SJCRH30 (cell line): ENCODE results near the gene OSBPL9. TPM values are rescaled to one million over a fixed set of nuclear protein-coding genes. Genes with fewer than 3 reads are reported as not detected.
"Not testable (repeated sequence)": the region's sequence is repeated elsewhere in the genome, so short reads cannot be mapped to it uniquely, and the experiment has no call there.

Experiments
- DNase-seq, 2 experiments: peaks; one replicate each; pipeline ENCODE4 v3.0.0-alpha.2; 2015 to 2020
- H3K27ac ChIP-seq: fragments of 250-450 bp; sonication (Bioruptor Pico); 2 replicates; pipeline ENCODE4 v1.5.1; 2020; ENCODE audit warnings: mild to moderate bottlenecking, moderate library complexity
- H3K27me3 ChIP-seq: fragments of 250-450 bp; sonication (Bioruptor Pico); 2 replicates; pipeline ENCODE4 v1.5.1; 2020; ENCODE audit warnings: mild to moderate bottlenecking, moderate library complexity
- H3K36me3 ChIP-seq: fragments of 250-450 bp; sonication (Bioruptor Pico); 2 replicates; pipeline ENCODE4 v1.5.1; 2020; ENCODE audit warnings: mild to moderate bottlenecking, moderate library complexity
- H3K4me1 ChIP-seq: fragments of 250-450 bp; sonication (Bioruptor Pico); 2 replicates; pipeline ENCODE4 v1.5.1; 2020; ENCODE audit warnings: mild to moderate bottlenecking, moderate library complexity
- H3K4me3 ChIP-seq: fragments of 250-450 bp; sonication (Bioruptor Pico); 2 replicates; pipeline ENCODE4 v1.5.1; 2020; ENCODE audit warnings: mild to moderate bottlenecking, moderate library complexity
- H3K9me3 ChIP-seq: fragments of 250-450 bp; sonication (Bioruptor Pico); replicated peaks from 2 replicates; pipeline ENCODE4 v1.5.1; 2020; ENCODE audit warnings: mild to moderate bottlenecking, moderate library complexity
- total RNA-seq: library from RNA; depleted of rRNA; stranded (reverse); fragments of >200 nt; shearing (Covaris generic); gene quantifications from 2 replicates; pipeline ENCODE4 v1.2.3, GENCODE V29; 2014

The OSBPL9 gene
- total RNA-seq, 1 experiment from 2014 or later, result 147 TPM

DNA sequence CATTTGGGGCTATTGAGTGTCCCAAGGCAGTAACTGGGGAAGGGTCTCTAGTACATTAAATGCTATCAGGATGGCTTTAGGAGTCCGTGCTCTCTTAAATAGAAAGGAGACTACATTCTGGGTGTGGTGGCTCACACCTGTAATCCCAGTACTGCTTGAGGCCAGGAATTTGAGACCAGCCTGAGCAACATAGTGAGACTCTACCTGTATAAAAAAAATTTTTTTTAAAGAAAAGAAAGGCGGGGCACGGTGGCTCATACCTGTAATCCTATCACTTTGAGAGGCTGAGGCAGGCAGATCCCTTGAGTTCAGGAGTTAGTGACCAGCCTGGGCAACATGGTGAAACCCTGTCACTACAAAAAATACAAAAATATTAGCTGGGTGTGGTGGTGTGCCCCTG, 21.5 kb downstream of the OSBPL9 start:
- H3K36me3 ChIP-seq, result 0 out of 2 replicates have a peak, but pooled peaks cover 3% of the 10 kb centered on the region
- H3K27me3 ChIP-seq, result no peaks in the 10 kb centered on the region
- no peak overlapping the region for H3K27ac ChIP-seq
- no peaks in the 10 kb centered on the region for H3K9me3 ChIP-seq
- no peak for DNase-seq
- peaks cover 4% of the 10 kb centered on the region; the same call in 1 of the 2 replicates for H3K4me1 ChIP-seq
- no peak overlapping the region for H3K4me3 ChIP-seq

- H3K4me3 ChIP-seq, result no peak overlapping the region
Observed at GRCh38 chr1:51639694-51640093, 22.8 kb downstream of the OSBPL9 start.

GRCh38 chr1:51641096-51641495, 24.2 kb downstream of the OSBPL9 start:
- Histone ChIP-seq H3K27ac (no peak overlapping the region), H3K27me3 (no peaks in the 10 kb centered on the region), H3K9me3 (no peaks in the 10 kb centered on the region), H3K4me1 (peaks cover 4% of the 10 kb centered on the region; the same call in 1 of the 2 replicates), H3K4me3 (no peak overlapping the region), H3K36me3 (0 out of 2 replicates have a peak, but pooled peaks cover 3% of the 10 kb centered on the region)
- DNase-seq, result no peak

More at GRCh38 chr1:51639694-51640093, 22.8 kb downstream of the OSBPL9 start:
- Histone ChIP-seq H3K4me1 (peaks cover 4% of the 10 kb centered on the region; the same call in 1 of the 2 replicates), H3K36me3 (0 out of 2 replicates have a peak, but pooled peaks cover 3% of the 10 kb centered on the region), H3K9me3 (no peaks in the 10 kb centered on the region), H3K27ac (no peak overlapping the region), H3K27me3 (no peaks in the 10 kb centered on the region)
- no peak for DNase-seq

DNA sequence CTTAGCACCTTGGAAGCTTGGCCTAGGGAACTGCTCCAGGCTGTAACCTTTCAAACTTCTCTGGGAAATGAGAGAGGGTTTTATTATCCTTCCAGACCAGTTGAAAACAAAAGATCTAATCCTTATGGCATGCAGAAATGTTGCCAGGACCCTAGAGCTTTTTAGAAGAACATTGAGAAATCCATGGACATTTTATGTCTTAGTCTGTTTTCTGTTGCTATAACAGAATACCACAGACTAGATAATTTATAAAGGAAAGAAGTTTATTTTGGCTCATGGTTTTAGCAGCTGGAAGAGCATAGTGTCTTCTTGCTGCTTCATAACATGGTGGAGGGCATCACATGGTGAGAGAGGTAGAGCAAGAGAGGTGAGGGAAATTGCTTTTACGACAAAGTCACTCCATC, 25.8 kb downstream of the OSBPL9 start:
- Histone ChIP-seq H3K4me3 (no peak overlapping the region), H3K4me1 (no peaks in the 10 kb centered on the region; the same call in 1 of the 2 replicates), H3K9me3 (no peaks in the 10 kb centered on the region), H3K27me3 (no peaks in the 10 kb centered on the region), H3K27ac (no peak overlapping the region), H3K36me3 (0 out of 2 replicates have a peak, but pooled peaks cover 3% of the 10 kb centered on the region)
- DNase-seq, result no peak

- H3K4me3 ChIP-seq, result no peak overlapping the region
- no peak for DNase-seq
- H3K36me3 ChIP-seq, result 0 out of 2 replicates have a peak, but pooled peaks cover 3% of the 10 kb centered on the region
- H3K27me3 ChIP-seq, result no peaks in the 10 kb centered on the region
- H3K9me3 ChIP-seq, result no peaks in the 10 kb centered on the region
- no peak overlapping the region for H3K27ac ChIP-seq
- no peaks in the 10 kb centered on the region for H3K4me1 ChIP-seq
Observed at GRCh38 chr1:51643362-51643761, 26.5 kb downstream of the OSBPL9 start.

- no peaks in the 10 kb centered on the region for H3K9me3 ChIP-seq
- H3K27ac ChIP-seq, result no peak overlapping the region
- DNase-seq, result no peak
- no peaks in the 10 kb centered on the region for H3K4me1 ChIP-seq
- H3K27me3 ChIP-seq, result no peaks in the 10 kb centered on the region
- H3K4me3 ChIP-seq, result no peak overlapping the region
- H3K36me3 ChIP-seq, result 0 out of 2 replicates have a peak, but pooled peaks cover 3% of the 10 kb centered on the region
Observed at GRCh38 chr1:51644020-51644419, 27.1 kb downstream of the OSBPL9 start.

GRCh38 chr1:51644533-51645197, 27.8 kb downstream of the OSBPL9 start:
- no peak overlapping the region for H3K27ac ChIP-seq
- no peak for DNase-seq

GRCh38 chr1:51646592-51646991, 29.7 kb downstream of the OSBPL9 start:
- H3K4me3 ChIP-seq, H3K36me3 ChIP-seq, H3K27ac ChIP-seq, H3K9me3 ChIP-seq, H3K4me1 ChIP-seq, DNase-seq, H3K27me3 ChIP-seq: not testable (repeated sequence)

More at GRCh38 chr1:51644533-51645197, 27.8 kb downstream of the OSBPL9 start:
- no peaks in the 10 kb centered on the region for H3K9me3 ChIP-seq
- H3K27me3 ChIP-seq, result no peaks in the 10 kb centered on the region
- no peak overlapping the region for H3K4me3 ChIP-seq
- H3K4me1 ChIP-seq, result no peaks in the 10 kb centered on the region
- 0 out of 2 replicates have a peak, but pooled peaks cover 3% of the 10 kb centered on the region for H3K36me3 ChIP-seq

- no peak overlapping the region for H3K4me3 ChIP-seq
- no peak overlapping the region for H3K27ac ChIP-seq
- peak in 1 of 2 experiments; percentile 6 for DNase-seq
Observed at GRCh38 chr1:51648180-51649109, 31.6 kb downstream of the OSBPL9 start.

DNA sequence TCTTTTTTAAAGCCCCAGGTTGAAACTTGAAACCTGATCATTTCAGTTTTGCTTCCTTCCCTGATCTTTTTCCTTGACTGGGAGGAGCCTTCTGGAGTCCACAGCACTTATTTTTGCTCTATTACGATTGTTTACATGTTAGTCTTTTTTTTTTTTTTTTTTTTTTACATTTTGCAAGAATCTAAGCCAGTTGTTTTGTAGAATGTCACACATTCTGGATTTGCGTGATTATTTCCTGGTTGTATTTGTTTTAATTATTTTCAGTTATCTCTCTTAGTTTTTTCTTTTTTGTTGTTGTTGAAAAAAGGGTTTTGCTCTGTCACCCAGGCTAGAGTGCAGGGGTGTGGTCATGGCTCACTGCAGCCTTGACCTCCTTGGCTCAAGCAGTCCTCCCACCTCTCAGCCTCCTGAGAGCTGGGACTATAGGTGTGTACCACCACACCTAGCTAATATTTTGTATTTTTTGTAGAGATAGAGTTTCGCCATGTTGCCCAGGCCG, 32.8 kb downstream of the OSBPL9 start:
- DNase-seq, result no peak
- Histone ChIP-seq H3K27me3 (no peaks in the 10 kb centered on the region), H3K9me3 (no peaks in the 10 kb centered on the region), H3K36me3 (0 out of 2 replicates have a peak, but pooled peaks cover 3% of the 10 kb centered on the region), H3K27ac (no peak overlapping the region), H3K4me3 (no peak overlapping the region), H3K4me1 (no peaks in the 10 kb centered on the region)

More at GRCh38 chr1:51648180-51649109, 31.6 kb downstream of the OSBPL9 start:
- no peaks in the 10 kb centered on the region for H3K27me3 ChIP-seq
- no peaks in the 10 kb centered on the region for H3K4me1 ChIP-seq
- no peaks in the 10 kb centered on the region for H3K9me3 ChIP-seq
- H3K36me3 ChIP-seq, result 0 out of 2 replicates have a peak, but pooled peaks cover 2% of the 10 kb centered on the region

DNA sequence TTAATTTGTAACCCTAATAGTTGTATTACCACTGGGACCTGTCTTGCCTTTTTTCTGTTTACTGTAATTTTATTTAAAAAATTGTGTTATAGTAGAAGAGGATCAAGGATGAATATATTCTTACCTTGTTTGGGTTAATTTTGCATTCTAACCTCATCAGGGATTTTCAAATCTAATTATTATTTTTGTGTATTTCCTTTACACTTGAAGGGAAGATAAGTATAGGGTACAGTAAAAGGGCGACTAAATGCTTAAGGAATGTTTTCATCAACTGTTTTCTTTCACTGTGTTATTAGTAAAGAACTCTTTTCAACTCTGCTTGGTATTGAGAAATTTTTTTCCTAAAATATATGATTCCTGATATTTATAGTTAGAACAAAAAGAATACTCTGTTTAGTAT, 33.3 kb downstream of the OSBPL9 start:
- DNase-seq, result no peak
- H3K9me3 ChIP-seq, result no peaks in the 10 kb centered on the region
- peaks cover 6% of the 10 kb centered on the region; the same call in 1 of the 2 replicates for H3K36me3 ChIP-seq
- H3K27ac ChIP-seq, result no peak overlapping the region
- no peak overlapping the region for H3K4me3 ChIP-seq
- no peaks in the 10 kb centered on the region for H3K27me3 ChIP-seq
- H3K4me1 ChIP-seq, result no peaks in the 10 kb centered on the region

DNA sequence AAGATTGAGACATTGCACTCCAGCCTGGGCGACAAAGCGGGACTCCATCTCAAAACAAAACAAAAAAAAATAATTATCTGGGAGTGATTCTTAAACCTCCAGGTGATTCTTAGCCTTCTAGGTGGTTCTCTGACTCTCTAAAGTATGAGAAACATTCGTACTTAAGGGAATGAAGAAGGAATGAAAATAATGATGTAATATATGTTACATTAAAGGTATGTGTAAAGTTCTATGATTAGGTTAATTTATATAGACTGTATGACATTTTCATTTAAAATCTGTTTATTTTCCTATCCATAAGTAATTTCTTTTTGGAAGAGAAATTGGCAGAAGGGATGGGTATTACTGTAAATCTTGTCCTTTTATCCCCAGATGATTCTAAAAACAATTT, 34.7 kb downstream of the OSBPL9 start:
- Histone ChIP-seq H3K4me1 (no peaks in the 10 kb centered on the region), H3K27ac (no peak overlapping the region), H3K4me3 (no peak overlapping the region), H3K27me3 (no peaks in the 10 kb centered on the region), H3K9me3 (no peaks in the 10 kb centered on the region), H3K36me3 (peaks cover 11% of the 10 kb centered on the region; the same call in 1 of the 2 replicates)
- DNase-seq, result no peak

DNA sequence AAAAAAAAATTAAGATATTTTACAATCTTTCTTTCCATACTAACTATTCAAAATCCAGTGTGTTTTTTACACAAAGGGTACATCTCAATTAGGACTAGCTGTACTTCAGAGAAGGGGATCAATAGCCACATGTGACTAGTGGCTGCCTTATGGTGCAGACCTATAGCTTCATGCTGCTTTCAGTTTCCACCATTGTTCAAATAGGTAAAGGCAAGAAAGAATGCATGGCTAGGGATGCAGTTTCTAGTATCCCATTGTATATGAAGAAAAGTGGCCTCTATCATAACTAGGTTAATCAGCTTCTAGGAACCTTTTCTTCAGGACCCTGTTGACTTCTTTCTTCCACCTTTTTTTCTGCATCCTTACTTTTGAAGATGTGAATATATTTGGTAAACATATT, 35.7 kb downstream of the OSBPL9 start:
- Histone ChIP-seq H3K9me3 (no peaks in the 10 kb centered on the region), H3K4me1 (no peaks in the 10 kb centered on the region), H3K36me3 (peaks cover 11% of the 10 kb centered on the region; the same call in 1 of the 2 replicates), H3K4me3 (no peak overlapping the region), H3K27ac (no peak overlapping the region), H3K27me3 (no peaks in the 10 kb centered on the region)
- no peak for DNase-seq

GRCh38 chr1:51653127-51653526, 36.2 kb downstream of the OSBPL9 start:
- no peaks in the 10 kb centered on the region for H3K4me1 ChIP-seq
- DNase-seq, result no peak
- H3K27me3 ChIP-seq, result no peaks in the 10 kb centered on the region
- no peak overlapping the region for H3K4me3 ChIP-seq
- H3K9me3 ChIP-seq, result no peaks in the 10 kb centered on the region
- peaks cover 11% of the 10 kb centered on the region; the same call in 1 of the 2 replicates for H3K36me3 ChIP-seq
- H3K27ac ChIP-seq, result no peak overlapping the region
